Measurements from ENCODE around the gene KRTAP9-8. TPM values are rescaled to one million over a fixed set of nuclear protein-coding genes. Genes with fewer than 3 reads are reported as not detected.

The KRTAP9-8 gene, protein sequence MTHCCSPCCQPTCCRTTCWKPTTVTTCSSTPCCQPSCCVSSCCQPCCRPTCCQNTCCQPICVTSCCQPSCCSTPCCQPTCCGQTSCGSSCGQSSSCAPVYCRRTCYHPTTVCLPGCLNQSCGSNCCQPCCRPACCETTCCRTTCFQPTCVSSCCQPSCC
- total RNA-seq = not detected in 2 replicates

GRCh38 chr17:41237949-41238437 is at the start of gene KRTAP9-8:
KRTAP9-8 (plus strand) TSS chr17:41237999; CDS start chr17:41238052, 53 bp downstream.

GRCh38 chr17:41189837-41190318 is 47.9 kb upstream of the KRTAP9-8 start, which contains the start of gene KRTAP9-1:
KRTAP9-1 (plus strand) TSS chr17:41189887; CDS start chr17:41189887, 0 bp downstream.

DNA sequence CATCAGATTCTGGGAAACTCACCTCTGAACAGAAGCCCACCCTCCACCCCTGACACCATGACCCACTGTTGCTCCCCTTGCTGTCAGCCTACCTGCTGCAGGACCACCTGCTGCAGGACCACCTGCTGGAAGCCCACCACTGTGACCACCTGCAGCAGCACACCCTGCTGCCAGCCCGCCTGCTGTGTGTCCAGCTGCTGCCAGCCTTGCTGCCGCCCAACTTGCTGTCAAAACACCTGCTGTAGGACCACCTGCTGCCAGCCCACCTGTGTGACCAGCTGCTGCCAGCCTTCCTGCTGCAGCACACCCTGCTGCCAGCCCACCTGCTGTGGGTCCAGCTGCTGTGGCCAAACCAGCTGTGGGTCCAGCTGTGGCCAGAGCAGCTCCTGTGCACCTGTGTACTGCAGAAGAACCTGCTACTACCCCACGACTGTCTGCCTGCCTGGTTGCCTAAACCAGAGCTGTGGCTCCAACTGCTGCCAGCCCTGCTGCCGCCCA is 11.2 kb upstream of the KRTAP9-8 start, which contains the start of gene KRTAP9-2:
KRTAP9-2 (plus strand) TSS at position 51 of the 498 bp plus-strand sequence; CDS start at position 58, 7 bp downstream.

DNA sequence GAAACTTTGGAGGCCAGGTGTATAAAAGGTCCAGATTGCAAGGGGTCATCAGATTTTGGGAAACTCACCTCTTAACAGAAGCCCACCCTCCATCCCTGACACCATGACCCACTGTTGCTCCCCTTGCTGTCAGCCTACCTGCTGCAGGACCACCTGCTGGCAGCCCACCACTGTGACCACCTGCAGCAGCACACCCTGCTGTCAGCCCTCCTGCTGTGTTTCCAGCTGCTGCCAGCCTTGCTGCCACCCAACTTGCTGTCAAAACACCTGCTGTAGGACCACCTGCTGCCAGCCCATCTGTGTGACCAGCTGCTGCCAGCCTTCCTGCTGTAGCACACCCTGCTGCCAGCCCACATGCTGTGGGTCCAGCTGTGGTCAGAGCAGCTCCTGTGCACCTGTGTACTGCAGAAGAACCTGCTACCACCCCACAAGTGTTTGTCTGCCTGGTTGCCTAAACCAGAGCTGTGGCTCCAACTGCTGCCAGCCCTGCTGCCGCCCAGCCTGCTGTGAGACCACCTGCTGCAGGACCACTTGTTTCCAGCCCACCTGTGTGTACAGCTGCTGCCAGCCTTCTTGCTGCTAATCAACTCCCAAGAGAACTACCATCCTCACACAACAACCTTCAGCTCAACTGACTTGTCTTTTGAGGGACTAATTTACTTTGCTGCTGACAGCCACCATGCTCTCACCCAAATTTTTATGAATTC is 5.2 kb upstream of the KRTAP9-8 start, which contains the start of gene KRTAP9-3:
KRTAP9-3 (plus strand) TSS at position 51 of the 707 bp plus-strand sequence; CDS start at position 104, 53 bp downstream.

GRCh38 chr17:41249637-41250240 is 11.9 kb downstream of the KRTAP9-8 start, which contains the start of gene KRTAP9-4:
KRTAP9-4 (plus strand) TSS chr17:41249687; CDS start chr17:41249721, 34 bp downstream.

DNA sequence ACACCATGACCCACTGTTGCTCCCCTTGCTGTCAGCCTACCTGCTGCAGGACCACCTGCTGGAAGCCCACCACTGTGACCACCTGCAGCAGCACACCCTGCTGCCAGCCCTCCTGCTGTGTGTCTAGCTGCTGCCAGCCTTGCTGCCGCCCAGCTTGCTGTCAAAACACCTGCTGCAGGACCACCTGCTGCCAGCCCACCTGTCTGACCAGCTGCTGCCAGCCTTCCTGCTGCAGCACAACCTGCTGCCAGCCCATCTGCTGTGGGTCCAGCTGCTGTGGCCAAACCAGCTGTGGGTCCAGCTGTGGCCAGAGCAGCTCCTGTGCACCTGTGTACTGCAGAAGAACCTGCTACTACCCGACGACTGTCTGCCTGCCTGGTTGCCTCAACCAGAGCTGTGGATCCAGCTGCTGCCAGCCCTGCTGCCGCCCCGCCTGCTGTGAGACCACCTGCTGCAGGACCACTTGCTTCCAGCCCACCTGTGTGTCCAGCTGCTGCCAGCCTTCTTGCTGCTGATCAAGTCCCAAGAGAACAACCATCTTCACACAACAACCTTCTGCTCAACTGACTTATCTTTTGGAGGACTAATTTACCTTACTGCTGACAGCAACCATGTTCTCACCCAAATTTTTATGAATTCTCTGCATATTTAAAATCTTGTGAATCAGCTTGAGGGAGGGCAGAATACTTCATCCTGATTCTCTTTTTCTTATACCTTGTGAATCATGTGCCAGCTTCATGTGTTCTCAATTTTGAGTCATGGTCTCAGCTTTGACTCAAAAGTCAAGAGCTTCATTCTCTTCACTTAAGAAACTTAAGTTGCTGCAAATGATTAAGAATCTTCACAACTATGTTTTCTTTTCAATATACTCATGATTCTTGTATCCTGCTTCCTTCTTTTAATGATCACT is 17.8 kb downstream of the KRTAP9-8 start, which contains the start of gene KRTAP9-9:
KRTAP9-9 (plus strand) TSS at position 4 of the 910 bp plus-strand sequence.

GRCh38 chr17:41265078-41265477 is 27.3 kb downstream of the KRTAP9-8 start, which contains the start of gene KRTAP9-6:
KRTAP9-6 (plus strand) TSS chr17:41265378; CDS start chr17:41265378, 0 bp downstream.

GRCh38 chr17:41275648-41276190 is 37.9 kb downstream of the KRTAP9-8 start, which contains the start of gene KRTAP9-7:
KRTAP9-7 (plus strand) TSS chr17:41275698; CDS start chr17:41275698, 0 bp downstream.

Small RNAs within 50 kb of the gene (small RNA-seq; reads per million reads assigned to genes)
- not detected for gene KRTAP9-10P

Other genes with a start within 250 kb of the KRTAP9-8 start
- gene KRTAP3-3, start 243.8 kb upstream of the KRTAP9-8 start, total RNA-seq = not detected in 2 replicates
- not detected in 2 replicates for gene KRTAP3-2, start 238.1 kb upstream of the KRTAP9-8 start, total RNA-seq
- gene KRTAP3-1, start 228.9 kb upstream of the KRTAP9-8 start, total RNA-seq = not detected in 2 replicates
- 1.1 and 1.6 TPM in 2 replicates for gene KRTAP1-5, start 210.8 kb upstream of the KRTAP9-8 start, total RNA-seq
- gene KRTAP1-4, start 207.8 kb upstream of the KRTAP9-8 start, total RNA-seq = not detected in 2 replicates
- not detected in 2 replicates for gene KRTAP1-3, start 203.1 kb upstream of the KRTAP9-8 start, total RNA-seq
- gene KRTAP1-1, start 196.5 kb upstream of the KRTAP9-8 start, total RNA-seq = not detected in 2 replicates
- not detected in 2 replicates for gene KRTAP2-1, start 190.7 kb upstream of the KRTAP9-8 start, total RNA-seq
- gene KRTAP2-2, start 182.8 kb upstream of the KRTAP9-8 start, total RNA-seq = not detected in 2 replicates
- not detected in 2 replicates for gene KRTAP2-3, start 177.9 kb upstream of the KRTAP9-8 start, total RNA-seq
- not detected in 2 replicates for gene KRTAP2-4, start 172.1 kb upstream of the KRTAP9-8 start, total RNA-seq
- not detected in 2 replicates for gene KRTAP4-7, start 153.8 kb upstream of the KRTAP9-8 start, total RNA-seq
- gene KRTAP4-8, start 139.9 kb upstream of the KRTAP9-8 start, total RNA-seq = not detected in 2 replicates
- not detected in 2 replicates for gene KRTAP4-16, start 135.8 kb upstream of the KRTAP9-8 start, total RNA-seq
- gene KRTAP4-9, start 132.6 kb upstream of the KRTAP9-8 start, total RNA-seq = not detected in 2 replicates
- not detected in 2 replicates for gene KRTAP4-11, start 119.6 kb upstream of the KRTAP9-8 start, total RNA-seq
- not detected in 2 replicates for gene KRTAP4-12, start 113.8 kb upstream of the KRTAP9-8 start, total RNA-seq
- not detected in 2 replicates for gene KRTAP4-6, start 97.5 kb upstream of the KRTAP9-8 start, total RNA-seq
- gene KRTAP4-5, start 88.2 kb upstream of the KRTAP9-8 start, total RNA-seq = not detected in 2 replicates
- not detected in 2 replicates for gene KRTAP4-4, start 77.3 kb upstream of the KRTAP9-8 start, total RNA-seq
- not detected in 2 replicates for gene KRTAP4-3, start 69.8 kb upstream of the KRTAP9-8 start, total RNA-seq
- not detected in 2 replicates for gene KRTAP4-2, start 59.8 kb upstream of the KRTAP9-8 start, total RNA-seq
- not detected in 2 replicates for gene KRTAP4-1, start 53.1 kb upstream of the KRTAP9-8 start, total RNA-seq
- not detected in 2 replicates for gene KRTAP9-1, start 48.1 kb upstream of the KRTAP9-8 start, total RNA-seq
- gene KRTAP9-2, start 11.4 kb upstream of the KRTAP9-8 start, total RNA-seq = not detected in 2 replicates
- gene KRTAP9-3, start 5.5 kb upstream of the KRTAP9-8 start, total RNA-seq = not detected in 2 replicates
- not detected in 2 replicates for gene KRTAP9-4, start 11.7 kb downstream of the KRTAP9-8 start, total RNA-seq
- not detected in 2 replicates for gene KRTAP9-9, start 17.4 kb downstream of the KRTAP9-8 start, total RNA-seq
- gene KRTAP9-6, start 27.4 kb downstream of the KRTAP9-8 start, total RNA-seq = not detected in 2 replicates
- gene KRTAP9-7, start 37.7 kb downstream of the KRTAP9-8 start, total RNA-seq = not detected in 2 replicates
- not detected in 2 replicates for gene KRTAP29-1, start 64.9 kb downstream of the KRTAP9-8 start, total RNA-seq
- gene KRTAP16-1, start 71.3 kb downstream of the KRTAP9-8 start, total RNA-seq = not detected in 2 replicates
- not detected in 2 replicates for gene KRTAP17-1, start 77.7 kb downstream of the KRTAP9-8 start, total RNA-seq
- not detected in 2 replicates for gene KRT33A, start 112.8 kb downstream of the KRTAP9-8 start, total RNA-seq
- gene KRT33B, start 131.8 kb downstream of the KRTAP9-8 start, total RNA-seq = not detected in 2 replicates
- gene KRT34, start 144.3 kb downstream of the KRTAP9-8 start, total RNA-seq = 0.37 and 0.59 TPM in 2 replicates
- not detected in 2 replicates for gene KRT31, start 159.6 kb downstream of the KRTAP9-8 start, total RNA-seq
- gene KRT37, start 186.6 kb downstream of the KRTAP9-8 start, total RNA-seq = not detected in 2 replicates
- not detected in 2 replicates for gene KRT38, start 203.0 kb downstream of the KRTAP9-8 start, total RNA-seq
- gene KRT32, start 229.4 kb downstream of the KRTAP9-8 start, total RNA-seq = not detected in 2 replicates
- not detected in 2 replicates for gene KRT35, start 243.2 kb downstream of the KRTAP9-8 start, total RNA-seq

Measured in subcutaneous preadipocyte (primary cell).